ENCODE measurements around the gene OR1S2.

- TF ChIP-seq CTCF (IDR thresholded peaks at IDR 0.05) (no peak), POLR2A (IDR thresholded peaks at IDR 0.05) (no peak)
These were observed at the start of gene OR1S2 for GRCh38 chr11:58204042-58204441.

Measured in lower leg skin (tissue), 3 donors.